Vagina (tissue), 2 donors: ENCODE measurements around the gene CEP290.

Source experiments
- CTCF ChIP-seq, 3 experiments: fragments of 450-650 bp in 2 of 3; fragments of 200-600 bp in 1 of 3; sonication (generic) in 1 of 3; IDR thresholded peaks; one replicate each; pipeline ENCODE4 v1.5.1; 2017 to 2019; ENCODE audit warnings: antibody characterized with exemption in 3 of 3, mild to moderate bottlenecking in 2 of 3, moderate library complexity in 2 of 3
- POLR2AphosphoS5 ChIP-seq, 2 donors: sonication (generic); formaldehyde crosslinking; IDR thresholded peaks; one replicate each; pipeline ENCODE4 v1.9.0; 2017; ENCODE audit warnings: antibody characterized with exemption in 2 of 2, mild to moderate bottlenecking in 2 of 2, low read depth in 1 of 2; ENCODE audit not compliant: insufficient read depth in 1 of 2

- TF ChIP-seq POLR2AphosphoS5 (IDR thresholded peaks at IDR 0.05; ENCODE audit: insufficient read depth in 1 of 2, low read depth in 1 of 2) (no peak), CTCF (IDR thresholded peaks at IDR 0.05) (no peak)
Observed at GRCh38 chr12:88181881-88182280, 40.0 kb upstream of the CEP290 start.
